Spleen (tissue), 11 donors: ENCODE results near the gene TLDC2. TPM values are rescaled to one million over a fixed set of nuclear protein-coding genes. Genes with fewer than 3 reads are reported as not detected.
"Not testable (repeated sequence)": the region's sequence is repeated elsewhere in the genome, so short reads cannot be mapped to it uniquely, and the experiment has no call there.

ENCODE experiments used
- DNase-seq: peaks from one replicate; pipeline ENCODE4 v3.0.0-alpha.2; 2020
- H3K27ac ChIP-seq, 8 donors: fragments of 200-600 bp; sonication (generic) in 7 of 8; 1 replicate in 4 of 8; 2 replicates in 4 of 8; pipeline versions ENCODE4 v1.5.0 to v1.8.0; 2016 to 2021; ENCODE audit warnings: inconsistent platforms in 4 of 8, mild to moderate bottlenecking in 4 of 8, moderate library complexity in 1 of 8
- H3K27me3 ChIP-seq, 7 donors: fragments of 200-600 bp; sonication (generic) in 6 of 7; replicated peaks in 1 of 7; 1 replicate in 4 of 7; 2 replicates in 3 of 7; pipeline versions ENCODE4 v1.5.0 to v1.8.0; 2016 to 2021; ENCODE audit warnings: inconsistent platforms in 3 of 7, mild to moderate bottlenecking in 1 of 7
- H3K36me3 ChIP-seq, 6 donors: fragments of 200-600 bp; sonication (generic) in 5 of 6; 1 replicate in 4 of 6; 2 replicates in 2 of 6; pipeline versions ENCODE4 v1.5.0 to v1.8.0; 2016 to 2021; ENCODE audit warnings: inconsistent platforms in 2 of 6
- H3K4me1 ChIP-seq, 6 donors: fragments of 200-600 bp; sonication (generic) in 5 of 6; 1 replicate in 3 of 6; 2 replicates in 3 of 6; pipeline versions ENCODE4 v1.5.0 to v1.8.0; 2016 to 2021; ENCODE audit warnings: inconsistent platforms in 3 of 6
- H3K4me3 ChIP-seq, 8 donors: fragments of 200-600 bp; sonication (generic) in 7 of 8; 1 replicate in 4 of 8; 2 replicates in 4 of 8; pipeline versions ENCODE4 v1.5.0 to v1.8.0; 2016 to 2021; ENCODE audit warnings: inconsistent platforms in 4 of 8, mild to moderate bottlenecking in 4 of 8, moderate library complexity in 2 of 8
- H3K9me3 ChIP-seq, 8 donors: fragments of 200-600 bp; sonication (generic) in 7 of 8; 1 replicate in 4 of 8; 2 replicates in 4 of 8; pipeline versions ENCODE4 v1.5.0 to v1.8.0; 2016 to 2021; ENCODE audit warnings: inconsistent platforms in 4 of 8
- POLR2A ChIP-seq, 3 donors: fragments of 450-650 bp; IDR thresholded peaks; one replicate each; pipeline ENCODE4 v1.5.1; 2017; ENCODE audit warnings: antibody characterized with exemption in 3 of 3, mild to moderate bottlenecking in 1 of 3
- POLR2AphosphoS5 ChIP-seq, 3 donors: sonication (generic); formaldehyde crosslinking; IDR thresholded peaks; one replicate each; pipeline ENCODE4 v1.5.1; 2017; ENCODE audit warnings: antibody characterized with exemption in 3 of 3
- WGBS, 5 donors: extraction: QIAGEN DNeasy Blood & Tissue Kit in 3 of 5; methylation state at CpG; one replicate each; pipeline versions ENCODE4 v1.1.5 to v1.1.7; 2013 to 2018; 5-methylcytosine and 5-hydroxymethylcytosine counted together
- intact Hi-C: fragments of 100-400 bp; cut with DNase I; formaldehyde crosslinking; loops from one replicate; pipeline ENCODE4 v1.15.0; 2023; ENCODE audit warnings: low total_unique reads
- polyA plus RNA-seq, 3 donors: library from polyadenylated mRNA; stranded (reverse); fragments of 200-250 nt; gene quantifications; one replicate each; pipeline ENCODE4 v1.2.1, GENCODE V29; 2013
- total RNA-seq, 7 donors: library from RNA; depleted of rRNA in 3 of 7; stranded (reverse); fragments of >200 nt in 3 of 7; fragmentation: NEBNext Ultra II Directional in 4 of 7; extraction: Animal tissue kit (Norgen Biotek cat#: 25700) in 4 of 7; gene quantifications; one replicate each; pipeline versions ENCODE4 v1.1.0 to v1.2.1, GENCODE V29; 2016 to 2021
- TF ChIP-seq, protein P1 (sequence below), 11 experiments: fragments of 200-600 bp in 7 of 11; fragments of 450-650 bp in 4 of 11; sonication (generic) in 4 of 11; IDR thresholded peaks in 8 of 11; conservative IDR thresholded peaks in 3 of 11; 1 replicate in 7 of 11; 2 replicates in 4 of 11; pipeline versions ENCODE4 v1.4.0 to v1.8.0; 2016 to 2021; ENCODE audit warnings: antibody characterized with exemption in 11 of 11, inconsistent platforms in 4 of 11, mild to moderate bottlenecking in 1 of 11
- donor health status: healthy with polysubstance abuse.
- donor health status: DM: no; HTN: no; CAD: no; lungs with moderate emphysema.
- donor health status: DM: no; HTN: no; CAD: no.
- donor health status: Bipolar disorder and iron deficiency.
- donor health status: healthy.
- donor health status: DM: no; HTN: no; CAD: no.
- donor health status: DM: yes; HTN: yes; CAD: no.

Gene TLDC2
- total and polyA plus RNA-seq, 10 donors: 0.05 to 0.16 (median 0.11) TPM; not detected in 7

DNA sequence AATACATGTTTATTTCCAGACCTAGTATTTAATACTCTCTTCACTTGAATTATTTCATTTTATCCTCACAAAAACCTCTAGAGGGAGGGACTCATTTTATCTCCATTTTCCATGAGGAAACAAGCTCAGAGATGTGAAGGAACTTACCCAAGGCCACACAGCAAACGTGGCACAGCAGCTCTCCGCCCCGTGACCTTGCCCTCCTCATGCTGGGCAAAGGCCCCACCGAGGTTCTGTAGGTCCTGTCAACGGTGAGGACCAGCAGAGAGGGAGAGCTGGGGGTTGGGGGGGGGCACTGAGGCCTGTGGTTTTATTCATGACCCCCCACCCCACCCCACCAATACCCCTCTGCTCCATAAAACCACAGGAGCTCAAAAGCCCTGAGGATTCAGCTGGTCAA lies 40.9 kb upstream of the TLDC2 start:
- Histone ChIP-seq H3K9me3 (no peaks in the 10 kb centered on the region), H3K27me3 (no peaks in the 10 kb centered on the region), H3K36me3 (peaks cover 0 to 16% (median 2%) of the 10 kb centered on the region in 6 donors), H3K4me3 (peak overlapping the region in 4 of 8 donors; percentile 19 to 66 (median 32)), H3K4me1 (peaks cover 16 to 94% (median 64%) of the 10 kb centered on the region in 6 donors), H3K27ac (peak overlapping the region in 6 of 8 donors; percentile 43 to 83 (median 76))
- TF ChIP-seq POLR2AphosphoS5 (IDR thresholded peaks at IDR 0.05) (no peak), POLR2A (IDR thresholded peaks at IDR 0.05) (no peak)
- TF ChIP-seq, protein P1, sequence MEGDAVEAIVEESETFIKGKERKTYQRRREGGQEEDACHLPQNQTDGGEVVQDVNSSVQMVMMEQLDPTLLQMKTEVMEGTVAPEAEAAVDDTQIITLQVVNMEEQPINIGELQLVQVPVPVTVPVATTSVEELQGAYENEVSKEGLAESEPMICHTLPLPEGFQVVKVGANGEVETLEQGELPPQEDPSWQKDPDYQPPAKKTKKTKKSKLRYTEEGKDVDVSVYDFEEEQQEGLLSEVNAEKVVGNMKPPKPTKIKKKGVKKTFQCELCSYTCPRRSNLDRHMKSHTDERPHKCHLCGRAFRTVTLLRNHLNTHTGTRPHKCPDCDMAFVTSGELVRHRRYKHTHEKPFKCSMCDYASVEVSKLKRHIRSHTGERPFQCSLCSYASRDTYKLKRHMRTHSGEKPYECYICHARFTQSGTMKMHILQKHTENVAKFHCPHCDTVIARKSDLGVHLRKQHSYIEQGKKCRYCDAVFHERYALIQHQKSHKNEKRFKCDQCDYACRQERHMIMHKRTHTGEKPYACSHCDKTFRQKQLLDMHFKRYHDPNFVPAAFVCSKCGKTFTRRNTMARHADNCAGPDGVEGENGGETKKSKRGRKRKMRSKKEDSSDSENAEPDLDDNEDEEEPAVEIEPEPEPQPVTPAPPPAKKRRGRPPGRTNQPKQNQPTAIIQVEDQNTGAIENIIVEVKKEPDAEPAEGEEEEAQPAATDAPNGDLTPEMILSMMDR (IDR thresholded peaks at IDR 0.05 in 8 of 11, conservative IDR thresholded peaks at IDR 0.05 in 3 of 11): no peak
- intact Hi-C loops: no loop called here
- no peak for DNase-seq
- whole genome bisulfite sequencing, 5 donors: 52 to 73% (median 62%) methylated on average over 5 of the region's 5 CpGs

DNA sequence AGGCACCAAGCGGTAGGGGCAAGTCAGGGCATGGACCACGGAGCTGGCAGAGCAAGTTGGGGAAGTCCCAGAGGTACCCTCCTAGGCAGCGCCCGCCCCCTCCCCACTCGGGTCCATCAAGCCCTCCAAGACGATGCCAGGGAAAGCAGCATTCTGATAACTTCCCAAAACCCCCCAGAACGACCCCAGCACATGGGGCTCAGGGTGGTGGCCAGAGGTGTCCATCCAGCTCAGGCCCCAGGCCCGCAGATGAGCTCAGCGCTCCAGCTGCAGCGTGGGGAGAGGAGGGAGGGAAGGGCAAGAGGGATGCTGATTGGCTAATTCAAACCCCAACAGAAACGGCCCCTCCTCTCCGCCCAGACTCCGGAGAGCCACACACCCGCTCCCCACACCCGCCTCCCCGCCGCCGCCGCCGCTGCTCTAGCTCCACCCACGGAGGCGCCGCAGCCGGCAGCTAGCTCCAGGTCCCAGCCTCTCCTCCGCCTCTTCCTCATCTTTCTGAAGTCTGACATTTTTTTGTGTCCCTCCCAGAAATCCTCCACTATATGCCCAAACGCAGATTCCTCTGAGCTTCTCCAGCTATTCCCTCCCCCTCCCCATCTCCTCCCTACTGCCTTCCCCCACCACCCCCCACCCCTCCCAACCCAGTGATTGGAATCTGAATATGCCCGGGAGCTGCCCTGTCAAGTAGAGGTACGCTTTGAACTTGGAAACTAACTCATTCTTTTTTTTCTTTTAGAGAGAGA lies 40.3 kb upstream of the TLDC2 start:
- intact Hi-C loops: no loop called here
- H3K4me3 ChIP-seq: peak overlapping the region in 7 of 8 donors; percentile 10 to 66 (median 30)
- TF ChIP-seq POLR2A (IDR thresholded peaks at IDR 0.05) (no peak), POLR2AphosphoS5 (IDR thresholded peaks at IDR 0.05) (peak; percentile 71 to 82 (median 77))
- TF ChIP-seq, protein P1 (IDR thresholded peaks at IDR 0.05 in 8 of 11, conservative IDR thresholded peaks at IDR 0.05 in 3 of 11): peak in 1 of 11 experiments; percentile 34
- H3K36me3 ChIP-seq: peaks cover 0 to 16% (median 2%) of the 10 kb centered on the region in 6 donors
- H3K27ac ChIP-seq: peak overlapping the region in 6 of 8 donors; percentile 43 to 83 (median 76)
- peaks cover 14 to 93% (median 59%) of the 10 kb centered on the region in 6 donors for H3K4me1 ChIP-seq
- DNase-seq: peak; percentile 97
- no peaks in the 10 kb centered on the region for H3K27me3 ChIP-seq
- 0 to 4% (median 1%) methylated on average over 22 to 28 of the region's 28 CpGs for WGBS, 5 donors
- H3K9me3 ChIP-seq: no peaks in the 10 kb centered on the region

DNA sequence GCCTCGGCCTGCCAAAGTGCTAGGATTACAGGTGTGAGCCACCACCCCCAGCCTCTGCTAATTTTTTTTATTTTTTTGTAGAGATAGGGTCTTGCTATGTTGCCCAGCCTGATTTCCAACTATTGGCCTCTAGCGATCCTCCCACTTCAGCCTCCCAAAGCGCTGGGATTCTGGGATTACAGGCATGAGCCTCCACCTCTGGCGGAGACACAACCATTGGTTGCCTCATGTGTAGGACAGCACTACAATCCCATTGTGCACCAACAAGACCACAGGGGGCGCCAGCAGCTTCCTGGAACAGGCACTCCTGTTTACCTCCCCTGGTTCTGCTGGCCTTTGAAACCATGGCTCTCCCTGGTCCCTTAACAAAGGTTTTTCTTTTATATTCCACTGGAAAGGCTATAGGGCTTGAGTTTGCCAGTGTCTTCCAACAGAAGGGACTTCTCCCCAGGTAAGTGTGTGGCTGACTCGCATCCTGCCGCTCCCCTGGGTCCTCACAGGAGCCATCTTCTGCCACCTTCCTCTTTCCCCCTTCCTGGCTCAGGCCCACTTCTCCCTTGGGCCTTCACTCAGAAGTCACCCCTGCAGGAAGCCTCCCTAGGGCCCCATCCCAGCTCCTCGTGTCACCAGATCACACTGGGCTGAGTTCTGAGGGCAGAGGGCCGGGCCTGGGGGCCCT lies 39.2 kb upstream of the TLDC2 start:
- Histone ChIP-seq H3K4me3 (no peak overlapping the region), H3K9me3 (no peaks in the 10 kb centered on the region), H3K36me3 (peaks cover 0 to 16% (median 2%) of the 10 kb centered on the region in 6 donors), H3K27ac (peak overlapping the region in 7 of 8 donors; percentile 36 to 83 (median 75)), H3K4me1 (peaks cover 13 to 91% (median 55%) of the 10 kb centered on the region in 6 donors), H3K27me3 (no peaks in the 10 kb centered on the region)
- peak in 1 of 3 donors; percentile 15 for TF ChIP-seq POLR2AphosphoS5 (IDR thresholded peaks at IDR 0.05)
- TF ChIP-seq POLR2A (IDR thresholded peaks at IDR 0.05): no peak
- TF ChIP-seq, protein P1 (IDR thresholded peaks at IDR 0.05 in 8 of 11, conservative IDR thresholded peaks at IDR 0.05 in 3 of 11): peak in 8 of 11 experiments; percentile 15 to 54 (median 35)
- intact Hi-C loops: no loop called here
- peak; percentile 90 for DNase-seq
- 64 to 74% (median 69%) methylated on average over 9 of the region's 9 CpGs for WGBS, 5 donors

DNA sequence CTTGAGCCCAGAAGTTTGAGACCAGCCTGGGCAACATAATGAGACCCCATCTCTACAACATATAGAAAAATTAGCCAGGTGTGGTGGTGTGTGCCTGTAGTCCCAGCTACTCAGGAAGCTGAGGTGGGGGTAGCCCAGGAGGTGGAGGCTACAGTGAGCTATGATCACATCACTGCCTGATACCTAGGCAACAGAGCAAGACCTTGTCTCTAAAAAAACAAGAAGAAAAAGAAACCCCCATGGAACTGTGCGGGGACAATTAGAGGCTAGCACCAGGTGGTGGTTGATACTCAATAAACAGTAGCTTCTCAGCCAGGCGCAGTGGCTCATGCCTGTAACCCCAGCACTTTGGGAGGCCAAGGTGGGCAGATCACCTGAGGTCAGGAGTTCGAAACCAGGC lies 37.6 kb upstream of the TLDC2 start:
- H3K27me3 ChIP-seq, H3K9me3 ChIP-seq, intact Hi-C loops, H3K4me3 ChIP-seq, DNase-seq: not testable (repeated sequence)
- 77 to 94% (median 90%) methylated on average over 3 of the region's 3 CpGs for WGBS, 5 donors
- Histone ChIP-seq H3K27ac (peak overlapping the region in 4 of 8 donors; percentile 28 to 75 (median 35)), H3K36me3 (peaks cover 0 to 16% (median 2%) of the 10 kb centered on the region in 6 donors), H3K4me1 (peaks cover 24 to 91% (median 58%) of the 10 kb centered on the region in 6 donors)
